SK-N-SH (cell line): ENCODE measurements around the gene PHLPP1.

ENCODE experiments used
- CTCF ChIP-seq: fragments of 200-600 bp; sonication (generic); IDR thresholded peaks from 2 replicates; pipeline ENCODE4 v1.6.1; 2017; ENCODE audit warnings: antibody characterized with exemption, mild to moderate bottlenecking, moderate library complexity
- EP300 ChIP-seq, 2 experiments: IDR thresholded peaks; 2 replicates each; pipeline versions ENCODE4 v1.4.0 to v1.6.1; 2012; ENCODE audit warnings: borderline replicate concordance in 1 of 2, low read depth in 1 of 2, low read length in 1 of 2
- GABPA ChIP-seq: IDR thresholded peaks from 2 replicates; pipeline ENCODE4 v1.4.0; 2012; ENCODE audit warnings: low read depth, mild to moderate bottlenecking
- MAX ChIP-seq: IDR thresholded peaks from 2 replicates; pipeline ENCODE4 v1.4.0; 2012; ENCODE audit warnings: low read depth
- RAD21 ChIP-seq: IDR thresholded peaks from 2 replicates; pipeline ENCODE4 v1.6.1; 2012; ENCODE audit warnings: mild to moderate bottlenecking, low read length
- REST ChIP-seq: IDR thresholded peaks from 2 replicates; pipeline ENCODE4 v1.6.1; 2012; ENCODE audit warnings: mild to moderate bottlenecking, low read depth, low read length, moderate library complexity
- RFX5 ChIP-seq: IDR thresholded peaks from 2 replicates; pipeline ENCODE4 v1.6.1; 2012; ENCODE audit warnings: mild to moderate bottlenecking, improper control_type of control experiment, low read length
- SMC3 ChIP-seq: IDR thresholded peaks from 2 replicates; pipeline ENCODE4 v1.6.1; 2012; ENCODE audit warnings: low read depth, low read length, improper control_type of control experiment
- TAF1 ChIP-seq: IDR thresholded peaks from 2 replicates; pipeline ENCODE4 v1.6.1; 2012; ENCODE audit warnings: low read depth, mild to moderate bottlenecking, low read length, moderate library complexity, borderline replicate concordance
- USF2 ChIP-seq: fragments of 150-350 bp; IDR thresholded peaks from 2 replicates; pipeline ENCODE4 v1.6.1; 2017; ENCODE audit warnings: antibody characterized with exemption, low read length, low read depth, borderline replicate concordance

GRCh38 chr18:62717169-62717924, 2.0 kb downstream of the PHLPP1 start:
- TF ChIP-seq RAD21 (no peak), CTCF (no peak), SMC3 (no peak), EP300 (IDR thresholded peaks at IDR 0.05; ENCODE audit: borderline replicate concordance in 1 of 2, low read depth in 1 of 2, low read length in 1 of 2) (no peak), RFX5 (no peak), TAF1 (no peak), USF2 (no peak), REST (no peak), MAX (peak; percentile 15; the same call in 1 of the 2 replicates), GABPA (no peak)
